NCI-H146 treated with DMSO at 0.1 percent for 48 hours (cell line): ENCODE data around the gene NCKAP5.

ENCODE experiments used
- DNase-seq: peaks from one replicate; lab custom pipeline; 2025; ENCODE audit not compliant: unreplicated experiment; lab: John Stamatoyannopoulos, UW

NCKAP5 gene

DNA sequence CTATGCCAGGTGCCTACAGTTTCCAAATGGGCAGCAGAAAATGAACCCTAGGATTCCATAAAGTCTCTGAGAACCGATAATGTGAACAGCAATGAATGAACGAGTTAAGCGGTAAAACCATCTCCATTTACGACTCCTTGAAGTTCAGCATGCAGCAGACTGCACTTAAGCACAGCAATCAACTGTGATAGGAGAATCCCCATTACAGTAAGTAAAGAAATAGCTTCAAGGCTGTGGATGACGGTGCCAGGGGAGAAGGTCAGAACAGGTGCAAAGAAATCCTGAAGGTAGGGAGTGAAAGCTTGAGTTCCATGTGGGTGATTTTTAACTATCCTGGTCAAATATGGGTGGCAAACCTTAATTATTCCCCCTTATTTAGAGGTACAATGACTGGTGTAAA, 444.4 kb downstream of the NCKAP5 start:
- DNase-seq: no peak

GRCh38 chr2:133123393-133123792, 444.9 kb downstream of the NCKAP5 start:
- no peak for DNase-seq

DNA sequence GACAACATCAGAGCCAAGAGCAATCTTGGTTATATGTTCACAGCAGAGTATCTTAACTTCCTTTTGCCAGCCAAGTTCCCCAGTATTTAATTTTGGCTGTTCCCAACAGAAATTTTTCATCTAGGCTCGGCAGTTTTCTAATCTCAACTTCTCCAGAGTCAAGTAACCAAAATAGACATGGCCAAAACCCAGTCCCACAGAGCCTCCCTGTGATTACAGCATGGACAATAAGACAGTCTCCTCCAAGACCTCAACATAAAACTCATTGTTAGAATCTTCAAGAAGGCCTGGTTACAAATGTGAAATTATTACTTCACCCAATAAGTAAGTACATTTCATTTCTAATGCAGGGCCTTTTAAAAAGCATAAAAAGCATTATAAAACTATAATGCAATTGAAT, 445.7 kb downstream of the NCKAP5 start:
- no peak for DNase-seq

DNA sequence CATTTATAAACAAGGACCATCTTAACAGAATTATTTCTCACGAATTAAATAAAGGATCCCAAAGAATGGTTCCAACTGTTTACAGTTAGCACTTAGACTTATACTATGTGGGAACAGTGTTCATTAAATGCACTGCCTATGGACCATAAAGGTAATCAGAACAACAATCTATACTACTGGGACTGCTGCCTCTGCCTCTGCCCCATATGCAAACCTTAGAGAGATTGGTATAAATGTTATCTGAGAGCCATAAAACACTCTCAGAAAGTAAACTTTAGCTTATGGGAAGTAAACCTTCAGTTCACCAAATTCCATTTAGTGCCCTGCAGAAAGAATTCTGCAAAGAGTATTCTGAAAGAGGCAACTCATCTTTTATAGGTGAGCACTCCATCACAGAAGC, 448.0 kb downstream of the NCKAP5 start:
- DNase-seq: no peak

- no peak for DNase-seq
Measured at GRCh38 chr2:133110201-133110600, 458.1 kb downstream of the NCKAP5 start.

- no peak for DNase-seq
Measured at GRCh38 chr2:133109772-133110171, 458.5 kb downstream of the NCKAP5 start.

GRCh38 chr2:133107058-133107815, 461.0 kb downstream of the NCKAP5 start:
- DNase-seq: no peak

DNA sequence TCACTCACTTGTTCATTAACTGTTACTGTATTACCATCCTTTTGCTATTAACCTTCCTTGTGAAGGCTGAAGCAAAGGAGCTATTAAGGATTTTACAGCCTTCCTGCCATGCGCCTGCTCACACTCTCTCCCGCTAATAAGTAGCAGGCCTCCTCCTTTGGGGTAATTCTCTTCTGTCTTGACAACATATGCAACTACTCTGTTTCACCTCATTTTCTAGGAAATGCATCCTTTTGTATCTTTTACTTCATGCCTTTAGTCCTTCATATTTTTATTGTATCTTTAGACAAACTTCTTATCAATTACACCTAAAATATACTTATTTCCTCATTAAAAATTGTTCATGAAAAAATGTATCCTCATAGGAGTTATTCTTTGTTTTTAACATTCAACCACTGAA, 463.4 kb downstream of the NCKAP5 start:
- DNase-seq: no peak

- DNase-seq: no peak
Measured at GRCh38 chr2:133098787-133099186, 469.5 kb downstream of the NCKAP5 start.

DNA sequence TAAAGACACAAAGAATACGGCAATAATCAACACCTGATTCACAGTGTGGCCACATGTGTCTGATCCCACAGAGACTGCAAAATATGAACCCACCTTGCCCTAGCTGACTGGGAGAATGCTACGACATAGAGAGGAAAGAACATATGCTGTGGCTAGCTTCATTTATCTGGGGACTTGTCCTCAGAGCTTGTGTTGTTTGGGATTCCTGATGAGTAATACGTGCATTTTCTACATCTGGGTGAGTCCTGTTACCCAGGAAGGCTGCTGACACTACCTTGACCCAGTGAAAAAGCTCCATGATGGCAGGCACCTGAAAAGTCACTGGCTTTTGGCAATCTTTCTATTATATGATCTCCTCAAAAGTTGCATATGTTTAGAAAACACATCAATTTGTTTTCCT, 470.6 kb downstream of the NCKAP5 start:
- DNase-seq: no peak

GRCh38 chr2:133092571-133092970, 475.7 kb downstream of the NCKAP5 start:
- DNase-seq: no peak

DNA sequence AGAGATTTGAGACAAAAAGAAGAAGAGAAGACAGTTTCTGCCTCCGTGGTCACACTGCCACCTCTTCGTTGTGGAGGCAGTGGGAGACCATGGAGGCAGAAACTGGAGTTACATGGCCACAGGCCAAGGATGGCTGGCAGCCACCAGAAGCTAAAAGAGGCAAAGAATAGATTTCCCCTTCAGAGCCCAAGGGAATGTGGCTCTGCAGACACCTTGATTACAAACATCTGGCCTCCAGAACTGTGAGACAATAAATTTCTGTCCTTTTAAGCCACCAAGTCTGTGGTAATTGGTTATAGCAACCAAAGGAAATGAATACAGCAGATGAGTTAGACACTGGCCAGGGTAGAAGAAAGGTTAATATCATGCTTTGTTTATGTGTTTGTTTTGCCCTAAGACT, 477.9 kb downstream of the NCKAP5 start:
- no peak for DNase-seq

GRCh38 chr2:133086176-133086575, 482.1 kb downstream of the NCKAP5 start:
- DNase-seq: no peak

DNA sequence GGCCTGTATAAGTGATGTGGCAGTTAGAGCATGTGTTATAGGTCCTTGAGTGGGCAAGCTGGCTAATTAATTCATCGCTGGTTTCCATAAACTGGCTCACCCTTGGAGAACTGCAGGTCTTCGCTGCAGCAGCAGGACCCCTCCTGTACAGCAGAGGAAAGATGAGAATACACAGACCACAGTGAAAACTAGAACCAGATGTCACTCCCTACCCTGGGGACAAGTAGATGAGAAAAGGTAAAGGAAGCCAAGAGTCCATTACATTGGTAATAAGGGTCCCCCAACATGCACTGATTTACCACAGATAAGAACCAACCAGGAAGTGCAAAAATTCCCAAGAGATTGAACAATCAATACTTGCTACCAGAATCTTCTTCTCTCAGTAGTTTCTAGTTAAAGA, 482.6 kb downstream of the NCKAP5 start:
- no peak for DNase-seq

GRCh38 chr2:133082034-133082433, 486.2 kb downstream of the NCKAP5 start:
- DNase-seq: no peak

DNA sequence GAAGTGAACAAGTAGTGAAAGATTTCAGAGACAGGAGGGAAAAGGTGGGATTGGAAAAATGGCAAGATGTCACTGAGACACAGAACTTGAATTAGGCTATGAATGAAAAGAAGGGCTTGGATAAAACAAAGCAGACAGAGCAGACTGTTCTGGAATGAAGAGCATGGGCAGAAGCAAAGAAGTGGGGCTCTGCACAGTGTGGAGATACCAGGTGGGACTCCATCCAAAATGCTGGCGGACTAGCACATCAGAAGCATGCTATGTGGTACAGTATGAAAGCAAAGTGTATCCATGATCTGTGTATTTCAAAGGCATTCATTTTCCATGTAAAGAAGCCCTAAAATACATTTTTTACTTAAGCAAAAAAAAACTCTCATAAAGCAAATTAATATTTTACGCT, 487.4 kb downstream of the NCKAP5 start:
- no peak for DNase-seq

- no peak for DNase-seq
Measured at GRCh38 chr2:133078667-133079411, 489.4 kb downstream of the NCKAP5 start.

- DNase-seq: no peak
Measured at GRCh38 chr2:133077269-133077822, 490.9 kb downstream of the NCKAP5 start.

DNA sequence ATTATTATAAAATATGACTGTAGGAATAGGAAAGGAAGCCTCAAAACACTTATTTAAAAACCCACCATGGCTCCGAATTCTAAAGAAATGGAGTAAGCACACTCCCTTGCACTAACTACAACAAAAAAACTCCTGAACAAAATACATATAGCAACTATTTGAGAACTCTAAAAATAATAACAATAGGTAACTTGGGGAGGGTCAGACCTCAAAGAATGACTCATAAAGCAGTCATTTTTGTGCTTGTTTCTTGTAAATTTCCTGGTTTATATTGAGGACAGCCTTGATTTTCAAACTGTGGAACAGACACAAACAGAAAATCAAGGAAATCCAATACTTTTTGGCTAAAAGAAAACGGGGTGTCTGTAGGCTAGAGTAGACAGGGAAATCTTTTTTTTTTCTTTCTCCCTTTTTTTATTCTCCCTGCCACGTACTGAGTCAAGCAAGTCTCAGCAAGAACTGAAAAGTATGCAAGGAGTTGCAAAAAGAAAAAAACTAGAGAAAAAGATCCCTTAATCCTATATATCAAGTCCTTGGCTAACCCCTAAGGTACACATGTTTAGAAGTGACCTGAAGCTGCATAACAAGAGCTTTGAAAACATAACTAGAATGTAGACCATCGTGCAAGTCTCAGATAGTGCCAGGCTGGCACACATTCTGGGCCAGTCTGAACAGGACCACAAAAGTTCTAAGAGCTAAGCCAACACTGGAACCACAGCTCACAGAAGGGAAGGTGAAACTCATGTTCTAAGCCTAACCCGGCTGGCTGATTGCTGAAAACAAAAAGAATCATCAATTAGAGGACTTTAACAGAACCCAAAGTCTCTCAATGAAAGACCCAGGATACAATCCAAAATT, 495.2 kb downstream of the NCKAP5 start:
- no peak for DNase-seq

GRCh38 chr2:133063775-133064174, 504.5 kb downstream of the NCKAP5 start:
- no peak for DNase-seq

DNA sequence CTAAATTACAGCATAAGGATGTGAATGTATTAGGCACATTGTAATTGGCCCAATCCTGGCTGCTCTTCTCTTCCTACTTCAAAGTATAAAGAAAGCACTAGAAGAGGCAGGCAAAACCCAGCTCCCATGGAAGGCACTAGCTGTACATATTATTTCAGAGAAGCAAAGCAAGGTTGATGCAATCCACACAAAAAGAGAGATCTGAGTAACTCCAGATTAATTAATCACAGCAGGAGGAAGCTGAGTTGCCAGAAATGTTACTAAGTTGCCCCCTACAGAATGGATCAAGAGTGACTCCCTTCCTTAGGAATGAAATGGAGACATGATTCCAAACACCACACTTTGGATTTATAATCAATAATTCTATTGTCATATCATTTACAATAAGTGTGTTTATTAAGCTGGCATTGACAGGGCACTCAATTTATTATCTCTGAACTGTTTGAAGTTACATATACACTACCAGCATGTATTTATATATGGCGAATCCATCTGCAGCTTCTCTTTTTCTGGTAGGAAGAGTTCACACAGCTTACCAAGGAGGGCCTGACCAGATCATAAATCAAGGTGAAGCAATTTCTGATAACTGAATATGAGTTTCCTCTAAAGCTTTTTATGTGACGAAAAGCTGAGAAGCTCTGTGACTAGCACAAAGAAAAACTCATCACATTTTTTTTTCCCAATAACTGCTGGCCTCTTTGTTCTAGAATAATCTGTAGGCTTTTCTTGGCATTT, 505.2 kb downstream of the NCKAP5 start:
- DNase-seq: no peak
